CD4-positive, alpha-beta T cell treated with Interleukin-6 for 4 hours (primary cell): ENCODE results near the gene ZNF845.
"Not testable (repeated sequence)": the region's sequence is repeated elsewhere in the genome, so short reads cannot be mapped to it uniquely, and the experiment has no call there.

ENCODE experiments used
- DNase-seq: peaks from one replicate; pipeline ENCODE4 v3.0.0-alpha.2; 2020; ENCODE audit warnings: mixed read lengths

ZNF845 gene

GRCh38 chr19:53333463-53334449 is at the start of gene ZNF845:
Gene ZNF845 (plus strand): TSS chr19:53333749. CDS start chr19:53341308, 7,559 bp downstream.
- DNase-seq: peak; percentile 94

- DNase-seq: no peak
These were observed 48.5 kb upstream of the ZNF845 start for GRCh38 chr19:53285087-53285486.

DNA sequence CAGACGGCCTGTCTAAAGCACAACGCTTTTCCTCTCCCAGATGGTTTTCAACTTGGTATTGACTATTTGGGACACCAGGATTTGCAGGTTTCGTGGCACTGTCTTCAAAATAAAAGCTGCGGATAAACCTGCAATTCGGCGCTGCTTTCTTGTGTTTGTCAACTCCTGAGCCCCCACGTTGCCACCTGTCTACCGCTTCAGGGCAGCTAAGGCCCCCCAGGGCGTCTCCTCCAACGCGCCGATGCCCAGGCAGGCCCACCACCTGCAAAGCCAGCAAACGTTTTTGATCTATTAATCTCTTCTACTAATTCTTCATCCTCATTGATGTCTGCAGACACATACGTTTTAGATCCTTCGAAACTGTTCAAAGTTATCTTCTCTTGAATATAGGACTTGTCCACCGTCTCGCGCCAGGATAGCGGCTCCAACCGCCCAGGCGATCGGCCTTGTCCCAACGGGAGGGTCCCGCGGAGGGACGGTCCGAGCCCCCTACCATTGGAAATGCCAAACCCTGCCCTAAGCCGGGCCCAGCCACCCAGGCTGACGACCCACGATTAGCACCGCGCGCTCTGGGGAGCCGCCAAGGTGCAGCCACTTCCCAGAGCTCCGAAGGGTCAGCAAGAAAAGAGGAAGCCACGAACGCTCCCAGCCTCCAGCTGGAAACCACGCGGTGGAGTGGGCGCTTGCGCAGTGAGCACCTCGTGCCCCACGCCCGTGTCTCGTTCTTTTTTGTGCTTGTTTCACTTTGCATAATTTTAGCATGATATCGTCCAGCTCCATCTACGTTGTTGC is 42.6 kb upstream of the ZNF845 start:
- DNase-seq: no peak

DNA sequence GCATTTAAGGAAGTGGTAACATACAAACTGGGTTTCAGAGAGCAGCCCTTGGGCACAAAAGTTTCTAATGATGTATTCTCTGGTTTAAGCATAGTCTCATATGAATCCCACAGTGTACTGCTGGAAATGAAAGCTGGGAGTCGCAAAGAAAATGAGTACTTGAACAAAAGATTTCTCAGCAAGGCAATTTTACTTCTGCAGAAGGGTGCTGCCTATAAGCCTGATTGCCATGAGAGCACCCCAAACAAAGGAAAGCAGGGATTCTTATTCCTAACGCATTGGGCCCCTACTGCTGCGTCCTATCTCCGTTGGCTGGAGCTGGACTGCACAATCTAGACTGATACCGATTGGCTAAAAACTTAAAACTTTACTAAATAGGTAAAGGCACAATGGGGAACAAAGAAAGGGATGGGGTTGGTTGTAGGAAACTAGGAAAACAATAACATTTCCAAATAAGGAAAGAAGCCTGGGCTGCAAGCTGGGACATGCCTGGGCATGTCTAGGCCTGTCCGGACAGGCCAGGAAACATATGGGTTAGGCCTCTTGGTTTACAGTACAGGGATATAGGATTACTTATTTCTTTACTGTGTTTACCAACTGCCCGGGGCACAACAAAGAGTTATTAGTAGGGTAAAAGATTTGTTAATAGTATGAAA is 38.6 kb upstream of the ZNF845 start:
- no peak for DNase-seq

- not testable (repeated sequence) for DNase-seq
These were observed 32.2 kb upstream of the ZNF845 start for GRCh38 chr19:53301341-53301740.

- DNase-seq: no peak
These were observed 25.2 kb upstream of the ZNF845 start for GRCh38 chr19:53308339-53308811.

DNA sequence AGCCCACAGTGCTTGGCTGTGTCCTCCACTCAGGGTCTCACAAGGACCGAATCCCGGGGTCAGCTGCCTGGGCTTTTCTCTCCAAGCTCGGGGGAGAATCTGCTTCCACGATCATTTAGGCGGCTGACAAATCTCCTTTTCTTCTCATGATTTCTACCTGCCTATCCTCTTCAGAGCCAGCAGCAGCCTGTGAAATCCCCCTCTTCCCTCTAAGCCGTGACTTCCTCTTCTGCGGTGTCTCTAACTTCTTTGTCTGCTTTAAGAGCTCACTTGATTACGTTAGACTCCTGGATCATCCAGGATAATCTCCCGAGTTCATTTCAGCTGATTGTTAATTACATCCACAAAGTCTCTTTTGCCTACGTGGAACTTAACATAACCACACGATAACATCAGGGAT is 22.5 kb upstream of the ZNF845 start:
- no peak for DNase-seq

GRCh38 chr19:53311897-53312296 is 21.7 kb upstream of the ZNF845 start:
- DNase-seq: no peak

DNA sequence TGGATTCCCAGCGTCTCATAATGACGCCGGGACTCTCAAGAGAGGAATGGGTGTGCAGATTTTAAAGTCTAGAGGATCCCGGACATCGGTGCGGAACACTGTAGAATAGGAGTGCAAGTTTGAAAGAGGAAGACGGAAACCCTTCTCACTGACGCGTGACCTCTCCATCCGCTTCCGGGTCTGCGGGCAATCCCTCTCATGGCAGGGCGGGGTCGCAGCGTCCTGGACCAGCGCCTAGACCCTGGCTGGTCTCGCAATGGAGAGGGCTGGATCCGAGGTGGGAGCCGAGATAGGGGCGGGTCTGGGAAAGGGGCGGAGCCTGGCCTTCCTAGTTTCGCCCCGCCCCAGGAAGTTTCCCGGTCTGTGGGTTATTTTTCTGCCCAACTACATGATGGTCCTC is 4.6 kb upstream of the ZNF845 start:
- DNase-seq: peak; percentile 21

DNA sequence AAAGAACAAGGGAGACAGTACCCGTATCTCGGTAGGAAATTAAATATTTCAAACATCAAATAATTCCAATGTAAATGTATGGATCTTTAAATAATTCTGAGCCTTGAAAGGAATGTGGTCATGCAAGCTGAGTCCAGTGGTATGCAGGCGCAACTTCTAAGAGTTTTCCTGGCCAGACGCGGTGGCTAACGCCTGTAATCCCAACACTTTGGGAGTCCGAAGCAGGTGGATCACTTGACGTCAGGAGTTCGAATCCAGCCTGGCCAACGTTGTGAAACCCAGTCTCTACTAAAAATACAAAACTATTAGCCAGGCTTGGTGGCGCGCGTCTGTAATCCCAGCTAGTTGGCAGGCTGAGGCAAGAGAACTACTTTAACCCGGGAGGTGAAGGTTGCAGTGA is 1.1 kb upstream of the ZNF845 start:
- DNase-seq: no peak

DNA sequence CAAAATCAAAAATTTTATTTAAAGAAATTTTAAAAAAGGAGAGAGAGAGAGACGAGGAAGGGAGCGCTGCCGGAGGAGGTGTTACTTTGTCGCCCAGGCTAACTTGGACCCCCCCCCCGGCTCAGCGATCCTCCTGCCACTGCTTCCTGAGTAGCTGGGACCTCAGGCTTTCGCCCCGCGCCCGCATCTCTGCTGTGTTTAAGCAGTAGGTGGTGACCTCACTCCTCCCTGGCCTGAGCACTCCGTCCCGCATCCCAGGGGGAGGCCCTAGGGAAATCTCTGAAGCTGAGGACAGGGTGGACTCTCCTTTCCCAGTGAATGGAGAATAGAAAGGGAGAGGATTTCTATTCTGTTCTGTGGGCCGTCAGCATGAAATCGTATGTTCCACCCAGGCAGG is 485 bp upstream of the ZNF845 start:
- DNase-seq: peak; percentile 56

- DNase-seq: not testable (repeated sequence)
These were observed 10.9 kb downstream of the ZNF845 start for GRCh38 chr19:53344403-53344802.

- DNase-seq: no peak
These were observed 22.2 kb downstream of the ZNF845 start for GRCh38 chr19:53355739-53356138.

DNA sequence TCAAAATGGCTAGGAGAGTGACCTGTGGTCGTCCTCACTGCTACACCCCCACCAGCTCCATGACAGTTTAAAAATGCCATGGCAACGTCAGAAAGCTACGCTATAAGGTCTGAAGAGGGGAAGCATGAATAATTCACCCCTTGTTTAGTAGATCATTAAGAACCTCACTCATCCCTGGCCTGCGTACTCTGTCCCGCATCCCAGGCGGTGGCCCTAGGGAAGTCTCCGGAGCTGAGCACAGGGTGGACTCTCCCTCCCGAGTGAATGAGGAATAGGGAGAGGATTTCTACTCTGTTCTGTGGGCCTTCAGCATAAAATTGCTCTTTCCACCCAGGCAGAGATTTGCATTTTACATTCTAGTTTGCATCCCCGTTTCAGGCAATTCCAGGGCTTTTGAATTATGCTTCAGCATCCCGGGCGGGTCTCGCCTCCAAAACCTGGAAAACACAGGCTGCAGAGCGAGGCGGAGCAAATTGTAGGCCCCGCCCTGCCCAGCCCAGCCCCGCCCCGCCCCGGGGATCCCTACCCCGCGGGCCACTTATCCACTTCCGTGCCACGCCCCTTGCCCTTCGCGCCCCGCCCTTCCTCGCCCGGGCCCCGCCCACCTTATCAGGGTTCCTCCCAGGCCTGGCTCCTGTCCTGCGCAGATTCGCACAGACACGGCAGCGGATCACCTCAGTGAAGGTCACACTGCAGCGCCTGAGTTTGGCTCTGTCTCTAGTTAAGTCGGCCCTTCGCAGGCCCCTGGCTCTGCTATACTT is 24.5 kb downstream of the ZNF845 start:
- no peak for DNase-seq

DNA sequence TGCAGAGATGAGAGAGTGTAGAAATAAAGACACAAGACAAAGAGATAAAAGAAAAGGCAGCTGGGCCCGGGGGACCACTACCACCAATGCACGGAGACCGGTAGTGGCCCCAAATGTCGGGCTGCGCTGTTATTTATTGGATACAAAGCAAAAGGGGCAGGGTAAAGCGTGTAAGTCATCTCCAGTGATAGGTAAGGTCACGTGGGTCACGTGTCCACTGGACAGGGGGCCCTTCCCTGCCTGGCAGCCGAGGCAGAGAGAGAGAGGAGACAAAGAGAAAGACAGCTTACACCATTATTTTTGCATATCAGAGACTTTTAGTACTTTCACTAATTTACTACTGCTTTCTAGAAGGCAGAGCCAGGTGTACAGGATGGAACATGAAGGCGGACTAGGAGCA is 26.5 kb downstream of the ZNF845 start:
- DNase-seq: not testable (repeated sequence)

- DNase-seq: peak; percentile 99
These were observed 31.8 kb downstream of the ZNF845 start, which contains the start of gene ZNF525 for GRCh38 chr19:53365134-53365898. Gene ZNF525 (plus strand): TSS chr19:53365705. CDS start chr19:53372282, 6,577 bp downstream.

- peak; percentile 49 for DNase-seq
These were observed 32.4 kb downstream of the ZNF845 start for GRCh38 chr19:53365899-53366493.

DNA sequence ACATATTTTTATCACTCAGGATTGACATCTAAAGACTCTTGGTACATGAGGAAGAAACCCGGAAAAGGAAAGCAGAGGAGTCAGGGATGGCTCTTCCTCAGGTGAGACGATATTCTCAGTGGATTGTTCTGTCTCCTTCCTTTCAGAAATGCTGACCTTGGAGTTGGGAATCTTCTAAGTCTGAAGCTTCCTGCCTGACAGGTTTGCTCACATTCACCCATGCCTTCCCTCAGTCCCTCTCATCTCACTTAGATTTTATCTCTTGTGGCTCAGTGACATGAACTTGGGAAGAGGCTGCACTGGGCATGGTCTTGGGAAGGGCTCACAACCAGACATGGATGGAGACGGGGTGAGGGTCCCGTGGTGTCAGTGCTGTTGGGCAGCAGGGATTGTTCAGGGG is 38.6 kb downstream of the ZNF845 start:
- DNase-seq: no peak

DNA sequence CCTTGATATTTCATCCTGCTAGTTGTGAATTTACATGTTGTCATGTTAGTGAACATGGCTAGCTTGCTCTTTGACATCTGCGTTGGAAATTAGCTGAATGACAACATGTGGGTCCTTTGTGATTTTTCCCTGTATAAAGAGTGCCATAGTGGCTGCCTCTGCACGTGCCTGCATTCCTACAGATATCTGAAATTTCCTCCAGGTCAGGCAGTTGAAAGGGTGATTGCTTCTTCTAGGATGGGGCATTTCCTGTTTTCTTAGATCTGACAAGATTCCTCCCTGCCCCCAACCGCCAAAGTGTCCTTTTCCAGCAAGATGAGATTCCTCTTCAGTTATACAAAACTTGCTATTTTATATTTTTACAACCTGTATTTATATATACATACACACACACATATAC is 40.7 kb downstream of the ZNF845 start:
- no peak for DNase-seq

DNA sequence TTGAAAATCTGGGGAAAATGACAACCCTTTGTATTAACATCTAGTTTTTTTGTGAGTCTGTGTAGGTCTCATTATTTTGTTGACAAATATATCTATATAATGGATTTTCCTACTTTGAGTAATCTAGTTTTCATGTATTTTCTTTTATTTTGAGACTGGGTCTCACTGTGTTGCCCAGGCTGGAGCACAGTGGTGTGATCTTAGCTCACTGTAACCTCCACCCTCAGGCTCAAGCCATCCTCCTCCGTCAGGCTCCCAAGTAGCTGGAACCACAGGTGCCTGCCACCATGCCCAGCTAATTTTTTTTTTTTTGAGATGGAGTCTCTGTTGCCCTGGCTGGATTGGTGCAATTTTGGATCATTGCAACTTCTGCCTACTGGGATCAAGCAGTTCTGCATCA is 41.2 kb downstream of the ZNF845 start:
- DNase-seq: no peak

DNA sequence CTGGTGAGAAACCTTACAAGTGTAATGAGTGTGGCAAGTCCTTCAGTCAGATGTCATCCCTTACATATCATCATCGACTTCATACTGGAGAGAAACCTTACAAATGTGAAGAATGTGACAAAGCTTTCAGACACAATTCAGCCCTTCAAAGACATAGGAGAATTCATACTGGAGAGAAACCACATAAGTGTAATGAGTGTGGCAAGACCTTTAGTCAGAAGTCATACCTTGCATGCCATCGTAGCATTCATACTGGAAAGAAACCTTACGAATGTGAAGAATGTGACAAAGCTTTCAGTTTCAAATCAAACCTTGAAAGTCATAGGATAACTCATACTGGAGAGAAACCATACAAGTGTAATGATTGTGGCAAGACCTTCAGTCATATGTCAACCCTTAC is 47.8 kb downstream of the ZNF845 start:
- no peak for DNase-seq
